ENCODE results near the gene P2RX3.
"Not testable (repeated sequence)": the region's sequence is repeated elsewhere in the genome, so short reads cannot be mapped to it uniquely, and the experiment has no call there.

The P2RX3 gene

DNA sequence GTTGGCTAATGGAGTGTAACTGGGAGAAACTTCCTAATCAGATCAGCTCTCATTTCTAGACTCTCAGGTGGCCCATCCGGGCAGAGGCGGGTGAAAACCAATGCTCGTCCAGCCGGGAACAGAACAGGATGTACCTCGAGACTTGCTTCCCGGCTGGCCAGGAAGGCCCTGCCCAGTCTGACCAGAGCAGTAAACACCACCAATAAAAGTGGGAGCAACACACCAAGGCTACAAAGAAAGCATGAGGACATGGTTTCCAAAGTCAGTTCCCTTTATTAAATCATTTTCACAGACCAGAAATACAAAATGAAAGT is 12.5 kb upstream of the P2RX3 start:
- no peak for DNase-seq

DNA sequence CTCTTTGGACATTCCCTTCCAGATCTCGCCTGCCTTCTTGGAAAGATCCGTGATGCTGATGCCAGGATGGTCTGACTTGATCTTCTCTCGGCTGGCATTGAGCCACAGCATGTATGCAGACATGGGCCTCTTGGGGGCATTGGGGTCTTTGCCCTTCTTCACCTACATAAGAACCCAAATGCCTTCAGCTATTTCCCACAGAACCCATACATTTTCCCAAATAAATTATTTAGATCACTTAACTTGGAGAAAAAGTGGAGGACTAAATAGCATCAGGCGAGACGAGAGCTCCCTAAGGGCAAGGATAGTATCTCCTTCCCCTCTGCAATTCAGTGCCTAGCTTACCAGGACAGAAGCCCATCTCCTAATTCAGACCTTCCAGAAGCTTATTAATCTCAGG is 10.4 kb upstream of the P2RX3 start:
- DNase-seq: no peak

DNA sequence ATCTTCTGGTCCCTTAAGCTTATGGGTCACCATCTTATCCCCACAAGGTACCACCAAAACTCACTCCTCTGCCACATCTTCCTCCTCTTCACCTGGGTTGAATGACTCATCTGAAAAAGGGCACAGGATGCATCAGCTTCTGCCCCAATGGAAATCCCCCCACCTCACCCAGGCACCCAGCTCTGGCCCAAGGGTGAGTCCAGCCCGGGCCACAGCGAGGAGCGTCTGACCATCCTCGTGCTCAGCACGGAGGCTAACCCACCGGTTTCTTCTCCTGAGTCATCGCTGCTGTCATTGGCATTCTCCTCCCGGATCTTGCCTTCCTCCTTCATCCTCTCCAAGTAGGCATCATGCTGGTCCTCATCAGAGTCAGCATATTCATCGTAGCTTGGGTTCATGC is 8.1 kb upstream of the P2RX3 start:
- no peak for DNase-seq

DNA sequence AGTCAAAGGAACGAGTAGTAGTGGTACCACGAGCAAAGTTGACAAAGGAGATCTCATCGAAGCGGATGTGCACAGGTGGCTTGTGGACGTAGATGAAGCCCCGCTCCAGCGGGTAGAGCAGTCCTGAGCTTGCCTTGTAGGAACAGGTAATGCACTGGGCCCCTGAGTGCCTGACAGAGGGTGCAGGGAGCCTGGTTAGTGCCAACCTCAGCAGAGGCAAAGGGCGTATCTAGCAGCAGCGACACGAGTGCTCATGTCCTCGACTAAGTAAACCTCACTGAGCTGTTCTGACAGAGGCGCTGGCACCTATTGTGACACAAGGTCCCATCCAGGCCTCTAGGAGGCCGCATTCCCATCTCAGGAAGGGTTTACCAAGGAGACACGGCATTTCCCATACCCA is 6.4 kb upstream of the P2RX3 start:
- DNase-seq: no peak

GRCh38 chr11:57332694-57333440 is 5.3 kb upstream of the P2RX3 start:
- no peak for DNase-seq

GRCh38 chr11:57335023-57335342 is 3.2 kb upstream of the P2RX3 start:
- no peak for DNase-seq

DNA sequence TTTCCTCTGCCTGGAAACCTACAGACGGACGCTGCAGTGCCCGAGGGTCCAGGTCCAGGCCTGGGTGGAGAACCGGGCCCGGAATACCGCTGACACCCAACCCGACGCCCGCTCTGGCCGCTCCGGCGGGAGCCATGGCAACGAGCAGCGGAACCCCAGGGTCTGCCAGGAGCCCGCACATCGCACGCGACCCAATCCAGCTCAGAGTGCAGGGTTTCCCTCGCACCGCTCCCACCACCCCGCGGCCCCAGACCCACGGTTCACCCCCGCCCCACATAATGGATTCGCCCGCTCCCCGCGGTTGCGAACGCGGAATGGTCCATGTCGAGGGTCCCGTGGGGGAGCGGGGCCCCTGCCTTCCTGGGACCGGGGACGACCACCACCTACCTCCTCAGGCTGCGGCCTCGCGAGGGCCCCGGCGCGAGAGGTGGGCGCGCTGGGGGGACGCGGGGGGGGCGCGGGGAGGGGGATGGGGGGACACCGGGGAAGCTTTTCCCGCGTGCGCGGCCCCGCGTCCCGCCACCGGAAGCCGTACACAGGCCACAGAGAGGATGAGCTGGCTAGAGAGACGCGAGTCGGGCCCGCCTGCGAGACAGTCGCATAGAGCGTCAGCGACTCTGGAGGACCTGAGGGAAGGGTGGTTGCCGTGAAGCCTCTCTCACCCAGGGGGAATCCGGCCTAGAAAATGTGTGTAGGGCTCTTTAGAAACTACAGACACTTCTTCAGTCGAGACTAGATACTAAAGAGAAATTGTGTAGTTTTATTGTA is 2.6 kb upstream of the P2RX3 start, which contains the start of gene SSRP1:
Gene SSRP1, minus strand, starts transcription at position 550 of the 768 bp plus-strand sequence. CDS start 771 bp downstream, outside the sequence.
- peak; percentile 84 for DNase-seq

DNA sequence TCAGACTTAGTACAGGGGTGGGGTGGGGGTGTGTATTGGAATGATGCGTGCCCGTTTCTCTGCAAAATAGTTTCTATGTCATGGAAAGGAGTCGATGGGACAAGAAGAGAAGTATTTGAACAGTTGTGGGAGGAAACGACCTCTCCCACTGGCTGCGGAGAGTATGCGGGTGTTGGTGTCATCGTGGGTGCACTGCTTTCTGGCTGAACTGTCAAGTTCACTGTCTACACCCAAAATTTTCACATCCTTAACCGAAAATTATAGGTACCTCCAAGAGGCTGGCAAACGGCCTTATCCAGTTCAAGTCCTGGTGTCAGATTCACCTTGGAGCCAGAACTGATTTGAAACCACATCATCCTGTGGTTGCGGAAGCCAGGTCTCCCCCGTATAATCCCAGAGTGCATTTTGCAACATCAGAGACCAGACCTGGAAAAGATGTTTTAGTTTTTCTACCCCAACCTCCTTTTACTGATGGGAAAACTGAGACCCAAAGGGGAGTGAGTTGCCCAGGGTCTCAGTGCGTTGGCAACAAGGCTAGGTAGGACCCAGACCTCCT is 2.0 kb upstream of the P2RX3 start:
- no peak for DNase-seq

- not testable (repeated sequence) for DNase-seq
Measured at GRCh38 chr11:57336856-57337255, 1.3 kb upstream of the P2RX3 start.

DNA sequence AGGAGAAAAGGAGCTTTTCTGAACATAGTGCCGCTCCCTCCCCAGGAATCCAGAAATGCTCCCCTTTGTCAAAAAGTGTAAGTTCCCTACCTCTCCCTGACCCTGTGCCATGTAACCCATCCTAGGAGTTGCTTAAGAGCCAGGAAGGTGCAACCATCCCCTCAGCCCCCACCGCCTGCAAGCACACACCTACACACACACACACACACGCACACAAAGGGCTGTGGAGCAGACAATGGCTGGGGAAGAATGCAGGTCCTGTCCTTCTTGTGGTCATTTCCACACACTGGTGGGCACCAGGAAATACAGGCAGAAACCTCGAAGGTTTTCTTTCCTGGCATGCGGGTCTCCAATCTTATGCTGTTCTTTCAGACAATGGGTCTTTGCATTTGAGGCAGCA is 1.2 kb downstream of the P2RX3 start:
- DNase-seq: no peak

DNA sequence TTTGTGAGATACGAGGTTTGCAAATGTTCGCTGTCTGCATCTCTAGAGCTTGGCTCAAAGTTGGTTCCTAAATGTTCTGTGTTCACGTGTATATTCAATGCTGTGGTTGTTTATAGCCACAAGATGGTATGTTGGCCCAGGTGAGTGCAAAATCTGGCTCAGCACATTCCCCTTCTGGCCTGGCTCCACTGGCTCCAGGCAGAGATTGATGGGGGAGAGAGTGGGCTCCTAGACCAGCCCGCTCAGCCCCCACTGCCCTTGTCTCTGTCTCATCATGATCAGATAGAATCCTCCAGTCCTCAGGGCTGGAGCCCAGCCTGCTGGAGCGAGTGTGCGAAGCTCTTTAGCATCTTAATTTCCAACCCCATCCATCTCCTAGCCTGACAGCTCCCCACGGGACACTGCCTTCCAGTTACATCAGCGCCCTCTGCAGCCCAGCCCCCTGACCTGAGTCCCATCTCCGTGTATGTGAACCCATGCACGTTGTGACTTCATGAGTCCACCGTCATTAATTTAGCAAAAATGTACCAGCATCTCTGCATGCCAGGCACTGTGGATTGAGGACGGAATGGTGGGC is 2.0 kb downstream of the P2RX3 start:
- no peak for DNase-seq

DNA sequence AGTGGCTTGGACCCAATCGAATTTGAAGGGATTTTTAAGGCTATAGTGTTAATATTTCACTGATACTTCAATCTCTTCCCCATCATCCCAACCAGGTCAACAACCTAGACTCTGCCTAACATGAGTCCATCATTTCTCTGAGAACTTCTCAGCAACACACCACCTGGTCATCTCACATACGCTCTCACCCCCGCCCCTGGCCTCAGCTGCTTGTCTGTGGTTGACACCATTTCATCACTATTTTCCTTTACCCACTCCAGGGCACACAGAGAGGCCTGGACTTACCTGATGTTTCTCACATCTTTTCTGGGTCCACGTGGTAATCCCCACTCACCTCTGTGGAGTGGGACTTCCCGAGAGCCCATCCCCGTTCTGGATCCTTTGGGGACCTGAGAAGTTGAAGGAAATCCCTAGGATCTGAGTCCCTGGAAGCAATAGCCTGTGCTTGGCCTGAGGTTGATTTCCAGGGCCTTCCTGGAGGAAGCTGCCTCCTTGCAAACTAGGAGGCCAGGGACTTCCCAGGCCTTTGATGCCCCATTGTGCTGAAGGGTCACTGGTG is 3.2 kb downstream of the P2RX3 start:
- no peak for DNase-seq

DNA sequence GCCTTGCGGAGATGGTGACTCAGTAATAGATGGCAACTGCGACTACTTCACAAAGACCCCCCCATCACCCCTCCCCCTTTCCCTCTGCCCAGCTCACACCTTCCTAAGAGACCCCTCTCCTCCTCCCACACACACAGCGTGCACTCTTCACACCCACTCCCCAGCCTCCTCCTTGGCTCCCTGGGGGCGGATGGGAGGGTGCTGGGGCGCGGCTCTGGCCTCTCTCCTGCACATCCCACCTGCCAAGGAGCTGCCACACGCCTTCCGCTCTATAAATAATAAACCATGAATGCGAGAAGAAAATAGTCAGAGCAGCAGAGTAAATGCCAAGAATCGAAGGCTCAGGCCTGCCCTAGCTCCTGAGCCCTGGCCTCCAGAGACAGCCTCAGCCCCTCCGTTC is 4.5 kb downstream of the P2RX3 start:
- no peak for DNase-seq

DNA sequence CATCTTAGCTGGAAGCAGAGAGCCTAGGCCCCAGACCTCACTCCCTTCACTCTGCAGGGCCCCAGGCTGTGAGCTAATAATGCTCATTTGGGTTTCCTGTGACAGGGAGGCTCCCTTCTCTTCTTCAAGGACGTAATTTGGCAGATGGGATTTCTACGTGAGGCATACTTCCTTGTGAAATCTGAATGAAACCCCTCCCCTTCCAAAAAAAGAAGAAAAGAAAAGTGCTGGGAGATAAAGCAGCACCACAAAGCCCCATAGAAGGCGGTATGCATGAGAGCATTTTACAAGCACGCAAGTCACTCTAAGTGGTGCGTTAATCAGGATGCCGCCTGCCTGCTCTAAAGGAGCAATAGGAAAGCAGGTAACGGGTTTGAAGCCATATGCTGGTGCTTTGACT is 5.7 kb downstream of the P2RX3 start:
- no peak for DNase-seq

DNA sequence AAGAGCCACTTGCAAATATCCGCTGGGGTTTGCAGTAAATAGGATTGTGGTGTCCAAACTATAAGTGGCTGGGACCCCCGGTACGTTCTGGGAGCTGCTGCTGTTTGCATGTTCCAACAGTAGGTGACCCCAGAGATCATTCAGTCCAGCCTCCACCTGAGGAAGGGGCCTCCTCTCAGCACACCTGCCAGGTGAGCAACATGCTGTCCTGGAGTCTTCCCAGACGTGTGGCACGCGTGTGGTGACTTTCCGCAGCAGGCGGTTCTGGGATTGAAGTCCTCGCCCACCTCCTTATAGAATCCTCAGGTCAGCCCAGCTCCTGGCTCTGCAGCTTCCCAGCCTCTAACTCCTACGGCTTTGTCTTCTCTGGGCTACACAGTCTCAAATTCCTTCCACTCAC is 6.7 kb downstream of the P2RX3 start:
- DNase-seq: no peak

DNA sequence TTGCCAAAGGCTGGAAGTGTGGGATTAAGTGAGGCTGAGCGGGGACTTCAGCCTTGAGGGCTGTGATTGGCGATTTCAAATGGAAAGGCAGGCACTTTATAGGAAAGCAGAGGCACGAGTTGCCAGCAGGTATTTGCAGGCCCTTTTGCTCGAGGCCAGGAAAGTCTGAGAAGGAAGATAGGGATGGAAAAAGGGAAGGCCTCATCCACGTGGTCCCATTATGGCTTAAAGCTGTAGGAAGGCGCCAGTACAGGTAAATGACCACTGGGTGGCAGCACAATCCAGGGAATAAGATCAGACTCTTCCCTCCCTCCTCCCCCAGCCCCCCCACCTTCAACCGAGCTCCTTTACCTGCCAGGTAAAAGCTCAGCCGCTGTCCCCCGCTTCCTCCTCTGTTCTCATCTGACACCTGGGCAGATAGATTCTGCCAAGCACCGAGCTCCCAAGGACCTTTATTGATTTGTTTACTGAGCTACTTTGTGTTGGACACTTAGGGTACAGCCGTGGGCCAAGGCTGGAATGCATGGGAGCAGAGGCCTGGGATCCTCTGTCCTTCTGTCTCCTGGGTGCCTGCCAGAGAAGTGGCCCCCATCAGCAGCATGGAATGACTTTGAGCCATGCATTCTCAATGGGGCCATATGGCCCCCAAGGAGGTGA is 7.5 kb downstream of the P2RX3 start:
- DNase-seq: peak; percentile 56

GRCh38 chr11:57347336-57347735 is 9.2 kb downstream of the P2RX3 start:
- DNase-seq: no peak

GRCh38 chr11:57348052-57348451 is 9.9 kb downstream of the P2RX3 start:
- DNase-seq: no peak

DNA sequence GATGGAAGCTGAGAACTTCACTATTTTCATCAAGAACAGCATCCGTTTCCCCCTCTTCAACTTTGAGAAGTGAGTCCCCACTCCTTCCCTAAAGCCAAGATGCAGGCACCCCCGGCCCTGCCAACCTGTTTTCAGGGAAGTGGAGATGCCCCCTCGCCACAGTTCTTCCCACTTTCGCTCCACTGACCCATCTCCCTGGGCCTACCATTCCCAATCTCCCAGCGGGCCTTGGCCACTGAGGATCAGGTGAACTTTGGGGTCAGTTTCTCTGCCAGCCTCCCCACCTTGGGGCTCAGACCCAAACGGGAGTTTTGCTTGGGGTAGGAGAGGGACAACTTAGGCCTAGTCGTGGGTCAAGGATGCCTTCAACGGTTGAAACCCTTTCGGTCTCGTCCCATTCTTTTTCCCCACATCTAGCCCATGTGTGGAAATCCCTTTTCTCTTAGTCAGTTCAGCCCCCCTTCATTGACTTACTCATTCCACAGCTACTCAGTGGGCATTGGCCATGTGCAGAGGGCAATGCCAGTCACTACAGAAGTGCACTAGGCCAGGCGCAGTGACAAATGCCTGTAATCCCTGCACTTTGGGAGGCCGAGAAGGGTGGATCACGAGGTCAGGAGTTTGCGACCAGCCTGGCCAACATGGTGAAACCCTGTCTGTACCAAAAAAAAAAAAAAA is 10.6 kb downstream of the P2RX3 start:
- no peak for DNase-seq

DNA sequence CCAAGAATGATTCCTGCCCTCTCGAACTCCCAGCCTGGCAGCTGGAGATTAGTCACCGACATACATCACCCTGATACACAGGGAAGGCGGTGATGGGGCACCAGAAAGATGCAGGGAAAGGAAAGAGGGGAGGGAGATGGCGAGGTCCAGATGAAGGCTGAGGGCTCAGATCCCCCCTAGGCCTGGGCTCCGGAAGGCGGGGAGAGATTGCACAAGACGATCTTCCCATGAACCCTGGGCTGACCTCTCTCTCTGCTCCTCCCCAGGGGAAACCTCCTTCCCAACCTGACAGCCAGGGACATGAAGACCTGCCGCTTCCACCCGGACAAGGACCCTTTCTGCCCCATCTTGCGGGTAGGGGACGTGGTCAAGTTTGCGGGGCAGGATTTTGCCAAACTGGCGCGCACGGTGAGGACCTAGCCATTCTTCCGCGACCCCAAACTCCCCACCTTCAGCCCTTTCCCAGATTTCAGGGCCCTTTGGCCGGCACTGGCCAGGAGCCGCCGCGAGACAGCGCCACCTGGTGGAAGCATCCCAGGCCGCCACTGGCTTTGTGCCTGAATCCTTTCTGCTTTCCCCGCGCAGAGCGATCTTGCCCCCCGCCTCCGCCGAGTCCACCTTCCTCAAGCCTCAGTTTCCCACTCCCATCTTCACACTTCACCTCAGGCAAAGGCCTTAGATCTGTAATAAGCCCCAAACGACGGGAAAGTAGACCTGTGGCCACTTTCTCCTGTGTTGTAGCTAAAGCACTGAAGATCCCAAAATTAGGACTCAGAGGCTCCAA is 11.5 kb downstream of the P2RX3 start:
- DNase-seq: peak; percentile 34

GRCh38 chr11:57353036-57353435 is 14.9 kb downstream of the P2RX3 start:
- no peak for DNase-seq

- DNase-seq: no peak
Measured at GRCh38 chr11:57353446-57353845, 15.3 kb downstream of the P2RX3 start.

Data from central memory CD4-positive, alpha-beta T cell (primary cell).